Stimulated activated CD4-positive, alpha-beta T cell treated with anti-CD3 and anti-CD28 coated beads, Interleukin-1b, Interleukin-23, amount 100 ng/mL, for 48 hours (primary cell): ENCODE measurements around the gene SPATC1L.

Source experiments
- DNase-seq: peaks from one replicate; pipeline ENCODE4 v3.0.0-alpha.2; 2020

Gene SPATC1L

DNA sequence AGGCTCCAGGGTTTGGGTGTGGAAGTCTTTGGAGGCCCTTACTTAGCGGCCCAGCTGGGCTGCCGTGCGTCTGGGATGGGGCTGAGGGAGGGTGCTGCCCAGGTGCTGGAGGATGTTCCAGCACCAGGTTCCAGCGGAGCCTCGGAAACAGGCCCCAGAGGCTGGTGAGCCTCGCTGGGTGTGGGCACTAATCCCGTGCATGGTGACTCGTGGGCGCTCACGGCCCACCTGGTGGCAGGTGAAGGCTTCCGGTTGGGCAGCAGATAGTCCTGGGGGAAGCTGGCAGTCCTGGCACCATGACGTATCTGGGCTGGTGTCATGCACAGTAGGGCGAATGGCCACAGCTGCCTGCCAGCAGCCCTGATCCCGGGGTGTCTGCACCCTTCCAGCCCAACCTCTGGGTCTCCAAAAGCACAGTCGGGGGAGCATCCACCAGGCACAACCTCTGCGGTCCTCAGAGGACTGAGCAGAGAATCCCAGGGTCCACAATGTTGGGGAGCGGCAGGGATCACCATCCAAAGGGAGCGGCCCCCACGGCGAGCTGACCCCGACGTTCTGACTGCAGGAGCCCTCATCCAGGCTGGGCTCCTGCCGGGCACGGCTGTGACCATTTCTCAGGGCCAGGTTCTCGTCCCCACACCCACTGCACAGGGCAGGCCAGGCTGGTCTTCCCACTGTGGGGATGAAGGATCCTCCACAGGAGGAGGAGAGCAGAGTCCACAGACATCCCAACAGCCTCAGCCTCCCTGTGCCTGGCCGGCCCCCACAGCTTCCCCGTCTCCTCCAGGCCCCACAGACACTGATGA is 54.2 kb downstream of the SPATC1L start:
- DNase-seq, result no peak

DNA sequence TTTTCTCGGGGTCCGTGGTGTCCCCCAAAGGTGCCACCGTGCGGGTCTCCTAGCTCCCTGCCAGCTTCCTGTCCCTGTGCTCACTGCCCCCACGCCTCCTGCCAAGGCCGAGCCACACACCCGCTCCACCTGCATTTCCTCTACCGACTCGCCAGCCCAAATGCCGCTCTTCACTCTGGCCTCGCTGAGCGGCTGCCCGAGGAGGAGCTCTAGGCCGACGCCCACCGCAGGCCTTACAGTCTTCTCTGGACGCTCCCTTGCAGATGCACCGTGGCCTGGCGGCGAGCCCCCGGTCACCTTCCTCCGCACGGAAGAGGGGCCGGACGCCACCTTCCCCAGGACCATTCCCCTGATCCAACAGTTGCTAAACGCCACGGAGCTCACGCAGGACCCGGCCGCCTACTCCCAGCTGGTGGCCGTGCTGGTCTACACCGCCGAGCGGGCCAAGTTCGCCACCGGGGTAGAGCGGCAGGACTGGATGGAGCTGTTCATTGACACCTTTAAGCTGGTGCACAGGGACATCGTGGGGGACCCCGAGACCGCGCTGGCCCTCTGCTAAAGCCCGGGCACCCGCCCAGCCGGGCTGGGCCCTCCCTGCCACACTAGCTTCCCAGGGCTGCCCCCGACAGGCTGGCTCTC is 55.2 kb downstream of the SPATC1L start:
- DNase-seq, result no peak

DNA sequence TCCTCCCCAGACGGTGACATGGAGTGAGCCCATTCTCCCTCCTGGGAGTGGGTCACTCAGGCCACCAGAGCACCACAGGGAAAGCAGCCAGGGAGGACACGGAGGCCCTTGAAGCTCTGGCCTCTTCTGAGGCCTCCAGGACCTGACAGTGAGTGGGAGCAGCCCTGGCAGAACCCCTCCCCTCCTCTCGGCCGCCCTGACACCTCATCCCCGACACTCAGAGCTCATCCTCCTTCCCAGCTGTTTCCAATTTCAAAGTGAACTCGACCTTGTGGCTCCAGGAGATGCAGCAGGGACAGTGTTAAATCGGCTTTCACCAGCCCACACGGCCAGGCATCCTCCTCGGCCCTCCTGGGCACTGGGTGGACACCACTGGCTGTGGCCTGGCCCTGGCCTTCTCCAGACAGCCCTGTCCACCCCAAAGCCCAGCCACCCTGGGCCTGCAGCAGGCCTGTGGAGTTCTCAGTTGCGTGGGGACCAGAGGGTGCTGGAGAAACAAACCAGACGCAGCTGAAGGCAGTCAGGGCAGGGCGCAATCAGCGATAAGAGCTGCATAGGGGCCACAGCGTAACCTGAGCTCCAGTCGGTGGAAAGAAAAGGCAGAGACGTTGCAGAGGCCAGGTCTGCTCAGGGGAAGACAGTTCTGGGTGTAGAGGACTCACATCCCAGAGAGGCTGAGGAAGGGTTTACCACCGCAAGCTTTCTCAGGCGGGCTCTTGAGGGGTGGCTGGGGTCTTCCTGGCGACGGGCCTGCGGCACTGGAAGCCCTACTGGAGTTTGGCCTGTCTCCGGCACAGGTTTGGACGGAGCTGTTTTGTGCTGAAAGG is 55.9 kb downstream of the SPATC1L start:
- DNase-seq, result no peak

DNA sequence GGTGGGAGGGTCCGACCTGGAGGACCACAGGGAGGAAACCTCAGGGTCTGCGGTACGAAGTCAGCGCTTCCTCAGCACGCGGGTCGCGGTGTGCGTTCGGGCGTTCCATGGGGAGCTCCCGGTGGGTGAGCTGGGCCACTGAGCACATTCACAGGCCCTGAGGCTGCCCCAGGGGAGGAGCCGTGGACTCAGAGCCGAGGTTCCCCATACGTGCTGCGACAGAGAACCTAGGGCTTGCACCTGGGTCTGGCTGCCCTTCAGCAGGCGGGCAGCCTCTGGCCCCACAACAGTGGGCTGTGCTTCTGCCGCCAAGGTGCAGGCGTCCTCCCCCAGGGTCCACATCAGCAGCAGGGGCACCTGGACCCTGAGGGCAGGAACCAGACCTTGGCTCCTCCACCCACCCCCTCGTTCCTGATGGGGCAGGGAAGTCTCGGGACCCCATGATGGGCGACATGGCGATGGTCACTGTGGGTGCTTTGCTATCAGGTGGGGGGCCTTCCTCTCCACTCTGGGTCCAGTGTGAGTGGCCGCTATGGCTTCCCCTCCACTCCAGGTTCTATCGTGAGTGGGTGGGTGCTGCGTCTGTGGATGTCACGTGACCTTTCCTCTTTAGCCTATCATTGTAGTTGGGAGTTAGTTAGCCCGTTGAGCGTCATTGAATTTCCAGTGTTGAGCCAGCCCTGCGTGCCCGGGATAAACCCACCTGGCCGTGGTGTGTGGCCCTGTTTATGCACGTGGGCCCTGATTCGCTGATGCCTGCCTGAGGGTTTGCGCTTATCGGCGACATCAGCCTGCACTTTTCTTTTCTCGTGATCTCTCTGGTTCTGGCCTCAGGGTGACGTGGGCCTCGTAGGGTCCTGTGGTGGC is 56.8 kb downstream of the SPATC1L start:
- no peak for DNase-seq

DNA sequence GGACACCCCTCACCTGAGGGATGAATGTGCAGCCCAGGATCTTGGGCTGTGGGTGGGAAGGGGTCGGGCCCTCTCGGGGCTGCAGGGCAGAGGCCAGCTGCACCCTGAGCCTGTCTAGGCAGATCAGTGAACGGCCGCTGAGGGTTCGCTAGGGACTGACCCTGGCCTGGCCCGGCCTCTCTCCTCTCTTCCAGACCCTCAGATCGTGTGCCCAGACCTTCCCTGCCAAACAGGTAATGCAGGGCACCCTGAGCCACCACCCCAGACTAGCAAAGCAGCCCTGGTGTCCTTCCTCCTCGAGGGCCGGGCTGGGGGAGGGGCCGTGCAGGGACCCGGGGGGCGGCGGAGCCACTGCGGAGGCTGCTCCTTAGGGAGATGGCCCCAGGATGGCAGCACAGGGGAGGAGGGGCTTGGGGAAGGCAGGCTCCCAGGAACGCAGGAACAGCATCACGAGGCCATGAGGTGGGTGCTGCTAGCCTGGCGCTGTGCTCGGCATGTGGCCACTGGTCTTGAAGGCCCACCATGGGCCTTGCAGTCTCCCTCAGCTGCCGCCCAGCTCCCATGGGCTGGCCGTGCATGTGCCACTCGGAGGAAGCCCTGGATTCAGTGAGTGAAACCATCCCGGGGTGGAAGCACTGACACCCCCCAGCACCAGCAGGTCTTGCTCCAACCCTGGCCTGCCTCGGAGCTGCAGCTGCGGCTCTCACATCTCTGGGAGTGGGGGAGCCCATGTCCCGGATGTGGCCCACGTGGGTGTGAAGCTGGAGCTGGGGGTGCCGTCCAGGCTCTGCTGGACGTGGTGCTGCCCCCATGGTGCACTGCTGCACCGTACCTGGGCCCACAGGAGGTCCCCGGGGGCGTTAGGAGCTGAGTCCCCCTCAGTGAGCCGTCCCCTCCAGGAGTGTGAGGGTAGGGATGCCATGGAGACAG is 57.7 kb downstream of the SPATC1L start:
- DNase-seq, result no peak

DNA sequence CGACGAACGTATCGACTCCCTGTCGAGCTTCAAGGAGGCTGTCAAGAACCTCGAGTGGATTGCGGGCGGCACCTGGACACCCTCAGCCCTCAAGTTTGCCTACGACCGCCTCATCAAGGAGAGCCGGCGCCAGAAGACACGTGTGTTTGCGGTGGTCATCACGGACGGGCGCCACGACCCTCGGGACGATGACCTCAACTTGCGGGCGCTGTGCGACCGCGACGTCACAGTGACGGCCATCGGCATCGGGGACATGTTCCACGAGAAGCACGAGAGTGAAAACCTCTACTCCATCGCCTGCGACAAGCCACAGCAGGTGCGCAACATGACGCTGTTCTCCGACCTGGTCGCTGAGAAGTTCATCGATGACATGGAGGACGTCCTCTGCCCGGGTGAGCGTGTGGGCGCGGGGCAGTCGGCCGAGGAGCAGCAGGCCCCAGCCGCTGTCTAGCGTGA is 58.4 kb downstream of the SPATC1L start:
- no peak for DNase-seq

DNA sequence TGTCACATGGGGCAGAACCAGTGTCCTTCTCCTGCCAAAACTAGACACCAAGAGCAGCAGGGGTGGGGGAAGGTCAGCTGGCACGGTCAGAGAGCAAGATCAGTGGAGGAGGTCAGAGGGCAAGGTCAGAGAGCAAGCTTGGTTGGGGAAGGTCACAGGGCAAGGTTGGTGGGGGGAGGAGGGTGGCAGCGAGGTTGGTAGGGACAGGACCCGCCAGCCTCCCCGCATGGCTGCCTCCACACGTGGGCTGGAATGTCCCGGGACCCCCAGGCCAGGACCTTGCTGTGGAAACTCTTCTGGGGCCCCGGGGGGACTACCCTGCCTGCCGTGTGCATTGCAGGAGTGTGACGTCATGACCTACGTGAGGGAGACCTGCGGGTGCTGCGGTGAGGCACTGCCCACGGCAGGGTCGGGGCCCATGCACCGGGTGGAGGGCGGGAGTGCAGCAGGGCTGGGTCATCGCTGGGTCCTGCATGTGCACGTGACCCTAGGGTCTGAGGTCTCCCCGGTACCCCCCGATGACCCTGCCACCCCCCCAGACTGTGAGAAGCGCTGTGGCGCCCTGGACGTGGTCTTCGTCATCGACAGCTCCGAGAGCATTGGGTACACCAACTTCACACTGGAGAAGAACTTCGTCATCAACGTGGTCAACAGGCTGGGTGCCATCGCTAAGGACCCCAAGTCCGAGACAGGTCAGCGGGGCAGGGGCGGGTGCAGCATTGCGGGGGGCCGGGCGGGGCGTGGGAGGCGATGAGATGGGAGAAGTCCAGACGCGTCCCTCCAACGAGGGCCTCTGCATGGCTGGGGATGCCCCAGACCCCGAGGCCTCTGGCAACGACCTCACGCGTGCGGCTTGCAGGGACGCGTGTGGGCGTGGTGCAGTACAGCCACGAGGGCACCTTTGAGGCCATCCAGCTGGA is 59.1 kb downstream of the SPATC1L start:
- DNase-seq, result no peak

DNA sequence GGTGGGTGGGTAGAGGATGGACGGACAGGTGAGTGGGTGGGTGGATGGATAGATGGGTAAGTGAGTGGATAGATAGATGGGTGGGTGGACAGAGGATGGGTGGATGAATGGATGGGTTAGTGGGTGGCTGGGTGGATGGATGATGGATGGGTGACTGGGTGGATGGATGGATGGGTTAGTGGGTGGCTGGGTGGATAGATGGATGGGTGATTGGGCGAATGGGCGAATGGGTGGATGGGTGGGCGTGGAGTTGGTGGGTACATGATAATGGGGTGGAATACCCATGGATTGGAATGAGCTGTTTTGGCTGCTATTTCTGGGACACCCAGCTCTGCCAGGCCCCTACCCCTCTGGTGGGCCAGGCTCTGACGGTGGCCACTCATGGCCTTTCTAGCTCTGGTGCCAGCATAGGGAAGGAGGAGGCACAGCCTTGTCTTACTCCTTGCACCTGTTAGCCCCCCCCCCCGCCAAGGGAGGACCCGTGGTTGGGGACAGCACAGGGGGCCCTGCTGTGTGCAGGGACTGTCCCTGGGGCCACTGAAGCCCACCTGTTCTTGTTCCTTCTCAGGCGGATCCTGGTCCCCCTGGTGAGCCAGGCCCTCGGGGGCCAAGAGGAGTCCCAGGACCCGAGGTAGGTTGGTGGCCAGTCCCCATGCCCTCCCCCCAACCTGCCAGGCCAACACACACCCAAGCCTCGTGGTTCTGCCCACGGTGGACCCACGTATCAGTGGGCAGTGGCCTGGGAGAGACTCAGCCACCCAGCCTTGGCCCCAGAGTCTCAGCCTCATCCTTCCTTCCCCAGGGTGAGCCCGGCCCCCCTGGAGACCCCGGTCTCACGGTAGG is 60.0 kb downstream of the SPATC1L start:
- DNase-seq, result no peak

DNA sequence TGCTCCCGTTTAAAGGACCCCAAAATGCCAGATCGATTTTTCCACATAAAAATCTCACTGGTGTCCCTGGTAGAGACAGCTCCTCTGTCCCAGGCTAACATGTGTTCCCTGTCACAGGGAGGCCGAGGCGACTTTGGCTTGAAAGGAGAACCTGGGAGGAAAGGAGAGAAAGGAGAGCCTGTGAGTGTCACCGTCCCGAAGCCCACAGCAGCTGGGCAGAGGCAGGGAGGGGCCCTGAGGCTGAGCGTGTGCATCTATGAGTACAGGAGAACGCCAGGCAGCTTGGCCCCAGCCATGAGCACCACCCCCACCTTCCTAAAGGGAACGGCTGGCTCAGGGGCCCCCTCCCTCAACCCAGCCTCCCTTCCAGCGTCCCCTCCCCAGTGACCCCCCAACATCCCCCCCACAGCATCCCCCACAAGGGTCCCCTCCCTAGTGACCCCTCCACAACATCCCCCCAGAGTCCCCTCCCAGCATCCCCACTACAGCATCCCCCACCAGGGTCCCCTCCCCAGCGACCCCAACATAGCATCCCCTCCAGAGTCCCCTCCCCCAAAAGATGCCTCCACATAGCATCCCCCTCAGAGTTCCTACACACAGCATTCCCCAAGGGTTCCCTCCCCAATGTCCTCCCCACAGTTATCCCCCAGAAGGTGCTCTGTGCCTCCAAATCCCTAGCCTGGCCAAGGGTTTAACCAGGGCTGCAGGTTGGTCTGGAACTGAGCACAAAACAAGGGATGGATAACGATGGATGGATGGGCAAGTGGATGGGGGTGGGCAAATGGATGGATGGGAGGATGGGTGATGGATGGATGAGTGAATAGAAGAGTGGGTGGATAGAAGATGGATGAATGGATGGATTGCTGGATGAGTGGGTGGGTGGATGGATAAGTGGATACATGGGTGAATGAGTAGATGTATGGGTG is 61.2 kb downstream of the SPATC1L start:
- no peak for DNase-seq

DNA sequence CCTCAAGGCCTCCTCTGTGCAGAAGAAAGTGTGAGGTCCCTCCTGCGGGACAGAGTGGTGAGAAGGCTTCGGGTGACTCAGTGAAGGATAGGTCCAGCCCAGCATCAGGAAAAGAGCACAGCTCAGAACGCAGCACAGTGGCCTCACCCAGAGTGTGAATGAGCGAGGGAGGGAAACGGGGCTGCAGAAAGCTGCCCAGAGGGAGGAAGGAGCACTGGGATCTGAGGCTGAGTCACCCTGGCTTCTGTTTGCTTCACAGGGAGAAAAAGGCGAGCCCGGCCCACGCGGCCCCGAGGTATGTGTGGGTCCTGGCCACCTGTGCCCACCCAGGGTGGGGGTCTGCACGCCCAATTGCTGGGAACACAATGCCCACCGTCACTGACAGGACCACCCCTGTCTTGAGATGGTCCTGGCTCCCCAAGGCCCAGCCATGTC is 62.0 kb downstream of the SPATC1L start:
- no peak for DNase-seq

DNA sequence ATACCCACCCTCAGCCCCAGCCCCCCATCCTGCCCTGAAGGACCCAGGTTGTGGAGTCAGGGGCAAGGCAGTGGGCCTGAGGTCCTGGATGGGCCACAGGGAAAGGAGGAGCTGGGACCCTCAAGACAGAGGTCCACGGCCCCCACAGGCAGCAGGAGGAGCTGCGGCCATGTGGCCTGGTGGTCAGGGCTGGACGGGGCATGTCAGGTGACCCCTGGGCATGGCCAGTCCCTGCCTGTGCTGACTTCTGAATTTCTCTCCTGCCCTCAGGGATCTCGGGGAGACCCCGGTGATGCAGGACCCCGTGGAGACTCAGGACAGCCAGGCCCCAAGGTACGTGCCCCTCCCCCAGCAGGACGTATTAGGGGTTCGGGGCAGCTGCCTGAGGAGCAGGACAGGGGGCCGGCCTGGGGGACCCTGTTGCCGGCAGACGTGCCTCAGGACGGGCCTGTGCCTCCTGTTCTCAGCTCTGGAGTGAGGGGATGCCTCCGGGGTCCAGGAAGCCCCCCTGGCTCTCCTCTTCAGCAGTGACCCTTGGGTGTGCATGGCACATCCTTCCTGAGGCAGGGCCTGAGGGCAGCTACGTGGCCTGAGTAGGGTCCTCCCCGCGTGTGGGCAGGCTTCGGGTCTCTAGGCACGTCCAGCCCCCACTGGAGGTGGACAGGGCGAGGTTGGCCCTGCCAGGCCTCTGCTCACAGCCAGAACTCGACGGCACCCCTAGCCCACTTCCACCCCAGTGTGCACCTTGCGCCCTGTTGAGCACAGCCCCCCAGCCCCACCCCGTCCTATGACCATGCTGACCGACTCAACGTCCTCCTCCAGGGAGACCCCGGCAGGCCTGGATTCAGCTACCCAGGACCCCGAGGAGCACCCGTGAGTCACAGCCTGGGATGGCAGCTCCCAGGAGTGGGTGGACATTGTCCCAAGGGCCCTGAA is 62.7 kb downstream of the SPATC1L start:
- DNase-seq, result no peak

DNA sequence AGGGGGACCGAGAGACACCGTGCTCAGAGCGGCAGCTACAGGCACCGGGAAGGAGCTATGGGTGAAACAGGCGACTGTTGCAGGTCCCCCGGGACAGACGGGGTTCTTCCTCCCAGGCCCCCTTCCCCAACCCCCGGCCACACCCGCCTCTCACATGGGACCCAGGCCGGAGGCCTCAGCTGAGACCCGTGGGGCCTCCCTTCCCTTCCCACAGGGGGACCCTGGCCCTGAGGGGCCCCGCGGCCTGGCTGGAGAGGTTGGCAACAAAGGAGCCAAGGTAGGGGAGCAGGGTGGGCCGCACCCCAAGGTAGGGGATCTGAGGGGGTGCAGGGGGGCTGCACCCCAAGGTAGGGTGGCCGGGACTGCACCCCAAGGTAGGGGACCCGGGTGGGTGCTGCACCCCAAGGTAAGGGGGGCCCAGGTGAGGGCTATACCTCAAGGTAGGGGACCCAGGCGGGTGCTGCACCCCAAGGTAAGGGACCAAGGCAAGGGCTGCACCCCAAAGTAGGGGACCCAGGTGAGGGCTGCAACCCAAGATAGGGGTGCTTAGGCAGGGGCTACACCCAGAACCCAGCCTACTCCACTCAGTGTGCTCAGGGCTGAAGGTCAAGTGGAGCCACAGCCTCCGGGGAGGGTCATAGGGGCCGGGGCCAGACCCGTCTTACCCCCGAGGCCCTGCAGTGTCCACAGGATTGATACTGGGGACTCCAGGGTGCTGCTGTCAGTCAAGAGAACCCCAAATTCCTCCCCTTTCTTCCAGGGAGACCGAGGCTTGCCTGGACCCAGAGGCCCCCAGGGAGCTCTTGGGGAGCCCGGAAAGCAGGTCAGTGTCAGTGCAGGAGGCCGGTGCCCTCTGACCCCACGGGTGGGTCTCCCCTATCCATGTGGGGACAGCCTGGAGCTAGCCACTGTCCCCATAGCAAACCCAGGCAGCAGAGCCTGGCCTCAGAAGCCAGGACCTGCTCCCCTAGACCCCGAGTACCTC is 63.7 kb downstream of the SPATC1L start:
- no peak for DNase-seq

DNA sequence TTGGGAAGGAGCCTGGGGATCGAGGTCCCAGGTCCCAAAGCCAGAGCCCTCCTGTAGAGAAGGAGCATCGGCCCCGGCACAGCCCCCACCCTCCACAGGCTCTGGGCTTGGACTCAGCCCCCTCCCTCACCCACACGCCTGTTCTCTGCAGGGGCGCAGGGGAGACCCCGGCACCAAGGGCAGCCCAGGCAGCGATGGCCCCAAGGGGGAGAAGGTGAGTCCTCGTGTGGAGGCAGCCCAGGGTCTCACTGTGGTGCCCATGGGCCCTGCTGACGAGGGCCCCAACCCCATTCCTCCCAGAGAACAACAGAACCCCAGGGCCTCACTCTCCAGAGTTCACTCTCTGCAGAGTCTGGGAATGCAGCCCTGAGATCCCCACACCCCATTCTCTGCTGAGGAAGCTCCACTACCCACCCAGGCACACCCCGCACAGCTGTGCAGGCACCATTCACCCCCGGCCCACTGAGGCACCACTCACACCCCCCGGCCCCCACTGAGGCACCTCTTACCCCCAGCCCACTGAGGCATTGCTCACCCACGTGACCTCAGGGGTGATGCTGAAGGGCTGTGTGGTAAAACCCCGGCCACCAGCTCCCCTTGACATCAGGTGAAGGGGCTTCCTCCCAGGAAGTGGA is 64.5 kb downstream of the SPATC1L start:
- no peak for DNase-seq

DNA sequence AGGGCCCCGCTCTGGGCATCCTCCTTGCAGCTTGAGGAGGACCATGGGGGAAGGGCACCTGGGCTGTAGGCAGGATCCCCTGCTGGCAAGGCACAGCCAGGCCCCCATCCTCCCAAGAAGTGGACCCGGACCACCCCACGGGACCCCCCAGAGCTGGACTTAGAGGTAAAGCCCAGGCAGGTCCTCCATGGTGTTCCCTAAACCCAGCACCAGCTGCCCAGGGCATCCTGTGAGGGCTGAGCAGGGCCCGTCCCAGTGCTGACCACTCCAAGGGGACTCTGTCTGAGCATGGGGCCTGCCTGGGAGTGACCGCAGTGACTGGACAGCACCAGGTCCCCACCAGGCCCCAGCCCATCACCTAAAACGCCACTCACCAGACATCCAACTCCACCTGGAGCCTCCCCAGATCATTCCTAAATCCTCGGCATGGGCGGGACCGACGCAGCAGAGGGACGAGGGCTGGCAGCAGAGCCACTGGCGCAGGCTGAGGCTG is 65.1 kb downstream of the SPATC1L start:
- DNase-seq, result no peak
